OCI-LY3 (cell line): ENCODE measurements around the gene PRKD3.

Source experiments
- EZH2phosphoT487 ChIP-seq: fragments of 200-600 bp; shearing (Covaris generic); IDR thresholded peaks from 2 replicates; pipeline ENCODE4 v1.6.1; 2018; ENCODE audit warnings: antibody characterized with exemption, mixed run types, low read depth
- TF ChIP-seq, protein P1 (sequence below): fragments of 200-600, 300-600 bp; sonication (generic); IDR thresholded peaks from 2 replicates; pipeline ENCODE4 v1.5.1; 2014; ENCODE audit warnings: antibody characterized with exemption, low read length, low read depth

DNA sequence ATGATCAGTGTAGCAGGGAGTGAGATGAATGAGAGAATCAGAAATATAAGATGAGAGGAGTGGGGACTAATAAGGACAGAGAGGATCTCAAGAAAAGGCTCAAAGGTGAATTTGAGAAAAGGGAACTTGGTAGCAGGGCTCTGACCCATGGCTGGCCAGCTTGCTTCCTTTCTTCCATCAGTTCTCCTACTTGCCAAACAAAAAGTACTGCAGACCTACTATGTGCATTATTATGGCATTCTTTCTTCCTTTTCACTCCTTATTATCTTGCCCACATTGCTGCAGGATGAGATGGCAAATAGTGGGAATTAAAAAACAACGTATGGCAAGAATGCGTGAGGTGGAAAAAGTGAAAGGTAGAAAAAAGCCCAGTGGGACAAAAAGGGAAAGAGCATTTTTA lies 33.0 kb downstream of the PRKD3 start:
- TF ChIP-seq, protein P1, sequence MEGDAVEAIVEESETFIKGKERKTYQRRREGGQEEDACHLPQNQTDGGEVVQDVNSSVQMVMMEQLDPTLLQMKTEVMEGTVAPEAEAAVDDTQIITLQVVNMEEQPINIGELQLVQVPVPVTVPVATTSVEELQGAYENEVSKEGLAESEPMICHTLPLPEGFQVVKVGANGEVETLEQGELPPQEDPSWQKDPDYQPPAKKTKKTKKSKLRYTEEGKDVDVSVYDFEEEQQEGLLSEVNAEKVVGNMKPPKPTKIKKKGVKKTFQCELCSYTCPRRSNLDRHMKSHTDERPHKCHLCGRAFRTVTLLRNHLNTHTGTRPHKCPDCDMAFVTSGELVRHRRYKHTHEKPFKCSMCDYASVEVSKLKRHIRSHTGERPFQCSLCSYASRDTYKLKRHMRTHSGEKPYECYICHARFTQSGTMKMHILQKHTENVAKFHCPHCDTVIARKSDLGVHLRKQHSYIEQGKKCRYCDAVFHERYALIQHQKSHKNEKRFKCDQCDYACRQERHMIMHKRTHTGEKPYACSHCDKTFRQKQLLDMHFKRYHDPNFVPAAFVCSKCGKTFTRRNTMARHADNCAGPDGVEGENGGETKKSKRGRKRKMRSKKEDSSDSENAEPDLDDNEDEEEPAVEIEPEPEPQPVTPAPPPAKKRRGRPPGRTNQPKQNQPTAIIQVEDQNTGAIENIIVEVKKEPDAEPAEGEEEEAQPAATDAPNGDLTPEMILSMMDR: no peak
- no peak for TF ChIP-seq EZH2phosphoT487
